ENCODE measurements around the gene CDC34. TPM values are rescaled to one million over a fixed set of nuclear protein-coding genes. Genes with fewer than 3 reads are reported as not detected.

The CDC34 gene
- total and polyA plus RNA-seq, 4 donors = 19.2 to 83.8 (median 41.7) TPM

- peaks cover 6 to 34% (median 13%) of the 10 kb centered on the region in 4 donors for H3K36me3 ChIP-seq (ENCODE audit: control insufficient read depth in 4 of 4, insufficient read depth in 3 of 4, low read depth in 1 of 4, low read length in 3 of 4)
- DNase-seq (ENCODE audit: low spot score) = no peak
Measured at GRCh38 chr19:541699-542098, 10.1 kb downstream of the CDC34 start.

More at GRCh38 chr19:541699-542098, 10.1 kb downstream of the CDC34 start:
- H3K4me1 ChIP-seq (ENCODE audit: control insufficient read depth in 4 of 4, insufficient read depth in 4 of 4, low read length in 3 of 4) = no peaks in the 10 kb centered on the region
- H3K27ac ChIP-seq (ENCODE audit: low read depth in 1 of 2, low read length in 2 of 2) = no peak overlapping the region
- no peak overlapping the region for H3K9ac ChIP-seq (ENCODE audit: low read depth in 1 of 2, low read length in 2 of 2)
- no peaks in the 10 kb centered on the region for H3K27me3 ChIP-seq (ENCODE audit: control insufficient read depth in 4 of 4, insufficient read depth in 4 of 4, low read length in 3 of 4)
- TF ChIP-seq JUND (IDR thresholded peaks at IDR 0.05) (no peak), ZBTB33 (IDR thresholded peaks at IDR 0.05) (no peak), RAD21 (IDR thresholded peaks at IDR 0.05) (no peak), TAF1 (conservative IDR thresholded peaks at IDR 0.05) (no peak), HNF4G (IDR thresholded peaks at IDR 0.05) (no peak), YY1 (IDR thresholded peaks at IDR 0.05) (no peak), HNF4A (conservative IDR thresholded peaks at IDR 0.05) (no peak), RXRA (IDR thresholded peaks at IDR 0.05) (no peak), CTCF (IDR thresholded peaks at IDR 0.05; ENCODE audit: low read depth, low read length, missing input control) (no peak)
- TF ChIP-seq, protein P1, sequence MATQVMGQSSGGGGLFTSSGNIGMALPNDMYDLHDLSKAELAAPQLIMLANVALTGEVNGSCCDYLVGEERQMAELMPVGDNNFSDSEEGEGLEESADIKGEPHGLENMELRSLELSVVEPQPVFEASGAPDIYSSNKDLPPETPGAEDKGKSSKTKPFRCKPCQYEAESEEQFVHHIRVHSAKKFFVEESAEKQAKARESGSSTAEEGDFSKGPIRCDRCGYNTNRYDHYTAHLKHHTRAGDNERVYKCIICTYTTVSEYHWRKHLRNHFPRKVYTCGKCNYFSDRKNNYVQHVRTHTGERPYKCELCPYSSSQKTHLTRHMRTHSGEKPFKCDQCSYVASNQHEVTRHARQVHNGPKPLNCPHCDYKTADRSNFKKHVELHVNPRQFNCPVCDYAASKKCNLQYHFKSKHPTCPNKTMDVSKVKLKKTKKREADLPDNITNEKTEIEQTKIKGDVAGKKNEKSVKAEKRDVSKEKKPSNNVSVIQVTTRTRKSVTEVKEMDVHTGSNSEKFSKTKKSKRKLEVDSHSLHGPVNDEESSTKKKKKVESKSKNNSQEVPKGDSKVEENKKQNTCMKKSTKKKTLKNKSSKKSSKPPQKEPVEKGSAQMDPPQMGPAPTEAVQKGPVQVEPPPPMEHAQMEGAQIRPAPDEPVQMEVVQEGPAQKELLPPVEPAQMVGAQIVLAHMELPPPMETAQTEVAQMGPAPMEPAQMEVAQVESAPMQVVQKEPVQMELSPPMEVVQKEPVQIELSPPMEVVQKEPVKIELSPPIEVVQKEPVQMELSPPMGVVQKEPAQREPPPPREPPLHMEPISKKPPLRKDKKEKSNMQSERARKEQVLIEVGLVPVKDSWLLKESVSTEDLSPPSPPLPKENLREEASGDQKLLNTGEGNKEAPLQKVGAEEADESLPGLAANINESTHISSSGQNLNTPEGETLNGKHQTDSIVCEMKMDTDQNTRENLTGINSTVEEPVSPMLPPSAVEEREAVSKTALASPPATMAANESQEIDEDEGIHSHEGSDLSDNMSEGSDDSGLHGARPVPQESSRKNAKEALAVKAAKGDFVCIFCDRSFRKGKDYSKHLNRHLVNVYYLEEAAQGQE (IDR thresholded peaks at IDR 0.05) = no peak
- WGBS = 92% methylated on average over 26 of the region's 26 CpGs
- H3K9me3 ChIP-seq (ENCODE audit: control insufficient read depth in 4 of 4, low read length in 3 of 4) = no peaks in the 10 kb centered on the region
- no peak overlapping the region for H3K4me3 ChIP-seq (ENCODE audit: low read depth in 1 of 3, low read length in 3 of 3)

All from liver (tissue), 9 donors.